Measurements from ENCODE around the gene MED6.

- TF ChIP-seq POLR2A (IDR thresholded peaks at IDR 0.05; ENCODE audit: low read length) (no peak), GATA1 (IDR thresholded peaks at IDR 0.05; ENCODE audit: low read depth, low read length) (no peak)
These were observed 24.5 kb upstream of the MED6 start for GRCh38 chr14:70624972-70625371.

Data from erythroblast (primary cell).